Breast epithelium (tissue), 3 donors: ENCODE measurements around the gene SERAC1.

ENCODE experiments used
- CTCF ChIP-seq, 3 donors: fragments of 450-650 bp; IDR thresholded peaks; one replicate each; pipeline ENCODE4 v1.5.1; 2016 to 2017; ENCODE audit warnings: antibody characterized with exemption in 3 of 3, mild to moderate bottlenecking in 3 of 3, moderate library complexity in 3 of 3
- POLR2A ChIP-seq: fragments of 450-650 bp; IDR thresholded peaks from one replicate; pipeline ENCODE4 v1.6.1; 2016; ENCODE audit warnings: antibody characterized with exemption, mild to moderate bottlenecking, moderate library complexity

GRCh38 chr6:158115102-158115501 lies 53.0 kb downstream of the SERAC1 start:
- TF ChIP-seq CTCF (IDR thresholded peaks at IDR 0.05) (no peak), POLR2A (no peak)
